Activated gamma-delta T cell (primary cell): ENCODE data around the gene CCL8.

ENCODE experiments used
- DNase-seq: peaks from one replicate; lab custom pipeline; 2025; lab: John Stamatoyannopoulos, UW
- total RNA-seq, 2 donors: gene quantifications; one replicate each; lab custom pipeline; 2026; lab: John Stamatoyannopoulos, UW

CCL8 gene
- 0 reads per million in 2 donors for total RNA-seq

GRCh38 chr17:34319039-34319483 is at the start of gene CCL8:
CCL8 (plus strand) TSS chr17:34319435; CDS start chr17:34319502, 67 bp downstream.
- no peak for DNase-seq

- DNase-seq: no peak
Measured at GRCh38 chr17:34269969-34270368, 49.3 kb upstream of the CCL8 start, which contains the start of gene CCL7. CCL7 (plus strand) TSS chr17:34270221; CDS start chr17:34270291, 70 bp downstream.

GRCh38 chr17:34275881-34276280 is 43.4 kb upstream of the CCL8 start:
- no peak for DNase-seq

GRCh38 chr17:34276826-34277225 is 42.4 kb upstream of the CCL8 start:
- no peak for DNase-seq

GRCh38 chr17:34283571-34283970 is 35.7 kb upstream of the CCL8 start:
- DNase-seq: no peak

GRCh38 chr17:34285286-34285792 is 33.9 kb upstream of the CCL8 start, which contains the start of gene CCL11:
CCL11 (plus strand) TSS chr17:34285742; CDS start chr17:34285809, 67 bp downstream.
- no peak for DNase-seq

GRCh38 chr17:34287875-34288274 is 31.4 kb upstream of the CCL8 start:
- no peak for DNase-seq

- DNase-seq: no peak
Measured at GRCh38 chr17:34290586-34290985, 28.6 kb upstream of the CCL8 start.

GRCh38 chr17:34291721-34292348 is 27.4 kb upstream of the CCL8 start:
- DNase-seq: no peak

- no peak for DNase-seq
Measured at GRCh38 chr17:34299027-34299426, 20.2 kb upstream of the CCL8 start.

GRCh38 chr17:34299956-34300577 is 19.2 kb upstream of the CCL8 start:
- no peak for DNase-seq

- no peak for DNase-seq
Measured at GRCh38 chr17:34300652-34301370, 18.4 kb upstream of the CCL8 start.

GRCh38 chr17:34301986-34302385 is 17.2 kb upstream of the CCL8 start:
- DNase-seq: no peak

GRCh38 chr17:34302636-34303035 is 16.6 kb upstream of the CCL8 start:
- DNase-seq: no peak

- DNase-seq: no peak
Measured at GRCh38 chr17:34303606-34304005, 15.6 kb upstream of the CCL8 start.

GRCh38 chr17:34305061-34305460 is 14.2 kb upstream of the CCL8 start:
- no peak for DNase-seq

- no peak for DNase-seq
Measured at GRCh38 chr17:34305606-34306005, 13.6 kb upstream of the CCL8 start.

GRCh38 chr17:34306466-34306865 is 12.8 kb upstream of the CCL8 start:
- DNase-seq: no peak

- DNase-seq: no peak
Measured at GRCh38 chr17:34307110-34307509, 12.1 kb upstream of the CCL8 start.

GRCh38 chr17:34308371-34308770 is 10.9 kb upstream of the CCL8 start:
- no peak for DNase-seq

- DNase-seq: no peak
Measured at GRCh38 chr17:34311291-34311690, 7.9 kb upstream of the CCL8 start.

GRCh38 chr17:34312080-34312479 is 7.2 kb upstream of the CCL8 start:
- no peak for DNase-seq

- no peak for DNase-seq
Measured at GRCh38 chr17:34313164-34313563, 6.1 kb upstream of the CCL8 start.
